H9 (cell line): ENCODE results near the gene LMO1. TPM values are rescaled to one million over a fixed set of nuclear protein-coding genes. Genes with fewer than 3 reads are reported as not detected.

Experiments used
- DNase-seq: peaks from one replicate; pipeline ENCODE4 v3.0.0-alpha.2; 2017
- H2AFZ ChIP-seq: one replicate; pipeline ENCODE4 v1.6.1; 2013; ENCODE audit warnings: mild to moderate bottlenecking, low read length, control low read depth, moderate library complexity
- H2AK5ac ChIP-seq: 2 replicates; pipeline ENCODE4 v1.6.1; 2013; ENCODE audit warnings: low read length, control low read depth, mixed read lengths; ENCODE audit not compliant: insufficient read length
- H2BK120ac ChIP-seq: one replicate; pipeline ENCODE4 v1.6.1; 2013; ENCODE audit warnings: low read depth, mild to moderate bottlenecking, low read length, control low read depth, inconsistent platforms; ENCODE audit not compliant: poor library complexity, severe bottlenecking
- H2BK12ac ChIP-seq: 2 replicates; pipeline ENCODE4 v1.6.1; 2013; ENCODE audit warnings: low read length, control low read depth, mixed read lengths, low read depth; ENCODE audit not compliant: insufficient read length
- H2BK15ac ChIP-seq: 2 replicates; pipeline ENCODE4 v1.6.1; 2013; ENCODE audit warnings: low read depth, low read length, control low read depth
- H2BK20ac ChIP-seq: one replicate; pipeline ENCODE4 v1.6.1; 2013; ENCODE audit warnings: low read depth, mild to moderate bottlenecking, low read length, control low read depth, inconsistent platforms; ENCODE audit not compliant: poor library complexity, severe bottlenecking
- H2BK5ac ChIP-seq: 2 replicates; pipeline ENCODE4 v1.6.1; 2013; ENCODE audit warnings: low read length, control low read depth, mixed read lengths; ENCODE audit not compliant: insufficient read length
- H3K14ac ChIP-seq: 2 replicates; pipeline ENCODE4 v1.6.1; 2013; ENCODE audit warnings: low read length, control low read depth; ENCODE audit not compliant: insufficient read depth
- H3K18ac ChIP-seq: 2 replicates; pipeline ENCODE4 v1.6.1; 2013; ENCODE audit warnings: low read depth, mild to moderate bottlenecking, mixed read lengths, low read length, control low read depth; ENCODE audit not compliant: insufficient read length
- H3K23ac ChIP-seq: 2 replicates; pipeline ENCODE4 v1.6.1; 2013; ENCODE audit warnings: low read length, control low read depth, mixed read lengths, low read depth; ENCODE audit not compliant: insufficient read length
- H3K23me2 ChIP-seq: 2 replicates; pipeline ENCODE4 v1.6.1; 2013; ENCODE audit warnings: low read depth, mild to moderate bottlenecking, mixed read lengths, low read length, control low read depth; ENCODE audit not compliant: insufficient read length, poor library complexity, severe bottlenecking
- H3K27ac ChIP-seq: 2 replicates; pipeline ENCODE4 v1.5.1; 2013; ENCODE audit warnings: low read length, control low read depth, mixed read lengths, low read depth; ENCODE audit not compliant: insufficient read length
- H3K27me3 ChIP-seq: 2 replicates; pipeline ENCODE4 v1.6.1; 2013; ENCODE audit warnings: low read length, control low read depth, inconsistent platforms; ENCODE audit not compliant: insufficient read depth
- H3K4ac ChIP-seq: 2 replicates; pipeline ENCODE4 v1.6.1; 2013; ENCODE audit warnings: low read depth, mild to moderate bottlenecking, control low read depth, inconsistent platforms, low read length, moderate library complexity
- H3K4me1 ChIP-seq: 2 replicates; pipeline ENCODE4 v1.6.1; 2013; ENCODE audit warnings: low read length, control low read depth, inconsistent platforms; ENCODE audit not compliant: insufficient read depth
- H3K4me2 ChIP-seq: 2 replicates; pipeline ENCODE4 v1.6.1; 2013; ENCODE audit warnings: low read length, control low read depth, mixed read lengths; ENCODE audit not compliant: insufficient read length, insufficient read depth
- H3K56ac ChIP-seq: 2 replicates; pipeline ENCODE4 v1.6.1; 2013; ENCODE audit warnings: low read depth, mild to moderate bottlenecking, mixed read lengths, low read length, control low read depth; ENCODE audit not compliant: insufficient read length
- H3K79me1 ChIP-seq: 2 replicates; pipeline ENCODE4 v1.6.1; 2013; ENCODE audit warnings: low read depth, mild to moderate bottlenecking, moderate library complexity, low read length, control low read depth, inconsistent platforms; ENCODE audit not compliant: insufficient read depth, poor library complexity, severe bottlenecking
- H3K79me2 ChIP-seq: 2 replicates; pipeline ENCODE4 v1.6.1; 2013; ENCODE audit warnings: low read length, control low read depth, inconsistent platforms; ENCODE audit not compliant: insufficient read depth
- H3K9ac ChIP-seq: 2 replicates; pipeline ENCODE4 v1.6.1; 2013; ENCODE audit warnings: low read length, control low read depth, mixed read lengths; ENCODE audit not compliant: insufficient read length; ENCODE audit errors: extremely low read depth
- H3K9me3 ChIP-seq: one replicate; pipeline ENCODE4 v1.6.1; 2013; ENCODE audit warnings: low read depth, low read length, inconsistent platforms; ENCODE audit not compliant: control insufficient read depth
- H3T11ph ChIP-seq: one replicate; pipeline ENCODE4 v1.6.1; 2013; ENCODE audit warnings: mild to moderate bottlenecking, low read length, control low read depth, inconsistent platforms
- H4K20me1 ChIP-seq: one replicate; pipeline ENCODE4 v1.6.1; 2013; ENCODE audit not compliant: control insufficient read depth, insufficient read length, insufficient read depth
- H4K5ac ChIP-seq: 2 replicates; pipeline ENCODE4 v1.6.1; 2013; ENCODE audit warnings: low read depth, mild to moderate bottlenecking, mixed read lengths, low read length, control low read depth; ENCODE audit not compliant: insufficient read length
- H4K8ac ChIP-seq: replicated peaks from 2 replicates; pipeline ENCODE4 v1.6.1; 2013; ENCODE audit warnings: low read length, control low read depth, mixed read lengths, low read depth; ENCODE audit not compliant: insufficient read length
- H4K91ac ChIP-seq: 2 replicates; pipeline ENCODE4 v1.6.1; 2013; ENCODE audit warnings: low read depth, mild to moderate bottlenecking, moderate library complexity, mixed read lengths, low read length, control low read depth; ENCODE audit not compliant: insufficient read length
- H3K27ac Mint-ChIP-seq, 3 experiments: 2 replicates in 2 of 3; 3 replicates in 1 of 3; pipeline ENCODE4 v1.8.0; 2020 to 2021; ENCODE audit warnings: mixed read lengths in 3 of 3, mild to moderate bottlenecking in 1 of 3, moderate library complexity in 1 of 3
- H3K27me3 Mint-ChIP-seq: 2 replicates; pipeline ENCODE4 v1.8.0; 2021; ENCODE audit warnings: low read depth, mild to moderate bottlenecking, moderate library complexity, mixed read lengths
- H3K36me3 Mint-ChIP-seq, 3 experiments: 2 replicates in 2 of 3; 3 replicates in 1 of 3; pipeline ENCODE4 v1.8.0; 2020 to 2021; ENCODE audit warnings: low read depth in 3 of 3, mixed read lengths in 3 of 3; ENCODE audit not compliant: insufficient read depth in 1 of 3
- H3K4me1 Mint-ChIP-seq, 2 experiments: 2 replicates each; pipeline ENCODE4 v1.8.0; 2020; ENCODE audit warnings: mixed read lengths in 2 of 2
- H3K4me3 Mint-ChIP-seq, 2 experiments: 2 replicates in 1 of 2; 3 replicates in 1 of 2; pipeline ENCODE4 v1.8.0; 2020 to 2021; ENCODE audit warnings: mild to moderate bottlenecking in 2 of 2, mixed read lengths in 2 of 2, moderate library complexity in 1 of 2
- H3K9me3 Mint-ChIP-seq, 2 experiments: 2 replicates in 1 of 2; 3 replicates in 1 of 2; pipeline ENCODE4 v1.8.0; 2020; ENCODE audit warnings: mild to moderate bottlenecking in 2 of 2, mixed read lengths in 2 of 2, moderate library complexity in 1 of 2
- WGBS: extraction: QIAGEN DNeasy Blood & Tissue Kit; methylation state at CpG from one replicate; pipeline ENCODE4 v1.1.7; 2013; ENCODE audit warnings: missing lambda C conversion rate, low lambda C conversion rate, mixed read lengths; ENCODE audit not compliant: insufficient read length; ENCODE audit errors: extremely low coverage; 5-methylcytosine and 5-hydroxymethylcytosine counted together
- total RNA-seq: library from RNA; stranded (reverse); gene quantifications from 2 replicates; pipeline ENCODE4 v1.2.1, GENCODE V29; 2021
- TF ChIP-seq, protein P1 (sequence below): fragments of 200-600 bp; sonication (generic); conservative IDR thresholded peaks from 3 replicates; pipeline ENCODE4 v1.8.0; 2021; ENCODE audit warnings: antibody characterized with exemption, mild to moderate bottlenecking

The LMO1 gene
- total RNA-seq, 1 experiment from 2014 or later: 0.50 TPM

DNA sequence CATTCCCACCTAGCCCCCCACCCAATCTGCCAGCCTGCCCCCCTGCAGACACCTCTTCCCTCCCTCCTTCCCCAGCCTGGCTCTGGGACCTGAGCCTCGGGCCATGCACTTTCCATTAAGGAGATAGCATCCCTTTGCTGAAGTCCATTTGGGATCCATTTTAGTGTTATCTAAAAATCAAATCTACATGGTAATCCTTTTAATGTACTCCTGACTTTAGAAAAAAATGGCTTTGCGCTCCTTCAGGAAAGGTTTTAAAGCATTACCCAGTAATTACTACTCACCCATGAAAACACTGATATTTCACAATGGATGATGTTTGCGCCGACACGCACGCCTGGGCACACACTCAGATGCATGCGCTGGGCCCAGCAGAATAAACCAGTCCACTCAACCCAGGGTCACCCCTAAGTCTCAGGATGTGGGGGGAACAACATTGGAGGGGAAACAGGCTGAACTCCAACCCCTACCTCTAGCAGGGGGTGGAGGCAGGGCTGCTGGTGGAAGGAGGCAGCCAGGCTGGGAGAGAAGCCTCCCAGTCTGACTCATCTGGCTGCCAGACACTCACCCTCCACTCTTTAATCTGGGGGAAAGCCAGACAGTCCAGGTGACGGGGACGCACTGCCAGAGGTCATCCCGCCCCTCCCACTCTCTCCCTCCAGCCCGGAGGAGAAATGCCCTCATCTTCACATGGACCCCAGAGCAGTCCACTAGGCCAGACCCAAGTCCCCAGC is 29.8 kb downstream of the LMO1 start:
- H3K9me3 ChIP-seq: no peaks in the 10 kb centered on the region
- H3K4me3 Mint-ChIP-seq: no peak overlapping the region
- no peak overlapping the region for H3K4ac ChIP-seq
- no peaks in the 10 kb centered on the region for H3K23me2 ChIP-seq
- peaks cover 9 to 15% of the 10 kb centered on the region in 2 experiments for H3K4me1 Mint-ChIP-seq
- no peak overlapping the region for H4K91ac ChIP-seq
- H3K14ac ChIP-seq: no peak overlapping the region; the same call in 1 of the 2 replicates
- H3K4me2 ChIP-seq: no peak overlapping the region
- H3K36me3 Mint-ChIP-seq: no peaks in the 10 kb centered on the region
- no peaks in the 10 kb centered on the region for H3K79me1 ChIP-seq
- no peak overlapping the region for H2BK12ac ChIP-seq
- H3K27ac ChIP-seq: no peak overlapping the region
- no CpG with 5 or more reads among the region's 11 CpGs for WGBS
- no peaks in the 10 kb centered on the region for H3K4me1 ChIP-seq
- H4K5ac ChIP-seq: no peak overlapping the region
- no peak overlapping the region for H2BK20ac ChIP-seq
- no peaks in the 10 kb centered on the region for H3K27me3 ChIP-seq
- H2BK15ac ChIP-seq: no peak overlapping the region
- no peak overlapping the region for H3K56ac ChIP-seq
- no peak overlapping the region for H3K18ac ChIP-seq
- no peak overlapping the region for H2AK5ac ChIP-seq
- no peak for DNase-seq
- H4K20me1 ChIP-seq: no peaks in the 10 kb centered on the region
- TF ChIP-seq, protein P1, sequence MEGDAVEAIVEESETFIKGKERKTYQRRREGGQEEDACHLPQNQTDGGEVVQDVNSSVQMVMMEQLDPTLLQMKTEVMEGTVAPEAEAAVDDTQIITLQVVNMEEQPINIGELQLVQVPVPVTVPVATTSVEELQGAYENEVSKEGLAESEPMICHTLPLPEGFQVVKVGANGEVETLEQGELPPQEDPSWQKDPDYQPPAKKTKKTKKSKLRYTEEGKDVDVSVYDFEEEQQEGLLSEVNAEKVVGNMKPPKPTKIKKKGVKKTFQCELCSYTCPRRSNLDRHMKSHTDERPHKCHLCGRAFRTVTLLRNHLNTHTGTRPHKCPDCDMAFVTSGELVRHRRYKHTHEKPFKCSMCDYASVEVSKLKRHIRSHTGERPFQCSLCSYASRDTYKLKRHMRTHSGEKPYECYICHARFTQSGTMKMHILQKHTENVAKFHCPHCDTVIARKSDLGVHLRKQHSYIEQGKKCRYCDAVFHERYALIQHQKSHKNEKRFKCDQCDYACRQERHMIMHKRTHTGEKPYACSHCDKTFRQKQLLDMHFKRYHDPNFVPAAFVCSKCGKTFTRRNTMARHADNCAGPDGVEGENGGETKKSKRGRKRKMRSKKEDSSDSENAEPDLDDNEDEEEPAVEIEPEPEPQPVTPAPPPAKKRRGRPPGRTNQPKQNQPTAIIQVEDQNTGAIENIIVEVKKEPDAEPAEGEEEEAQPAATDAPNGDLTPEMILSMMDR: no peak
- no peaks in the 10 kb centered on the region for H3K9me3 Mint-ChIP-seq
- H4K8ac ChIP-seq: no peak overlapping the region
- H3K79me2 ChIP-seq: no peaks in the 10 kb centered on the region
- H2AFZ ChIP-seq: no peak overlapping the region
- peak overlapping the region in 1 of 3 experiments; percentile 39; a peak in 2 of 7 replicates for H3K27ac Mint-ChIP-seq
- H2BK5ac ChIP-seq: no peak overlapping the region
- no peak overlapping the region for H2BK120ac ChIP-seq
- no peak overlapping the region for H3K23ac ChIP-seq
- H3K9ac ChIP-seq: no peak overlapping the region
- H3K27me3 Mint-ChIP-seq: no peaks in the 10 kb centered on the region
- H3T11ph ChIP-seq: no peak overlapping the region
